CD14-positive monocyte (primary cell): ENCODE measurements around the gene CADM2. TPM values are rescaled to one million over a fixed set of nuclear protein-coding genes. Genes with fewer than 3 reads are reported as not detected.

Experiments used
- DNase-seq, 3 donors: peaks; one replicate each; pipeline ENCODE4 v3.0.0-alpha.2; 2011 to 2022
- H2AFZ ChIP-seq: 2 replicates; pipeline ENCODE4 v1.6.0; 2012; ENCODE audit warnings: mild to moderate bottlenecking, low read depth, low read length, inconsistent platforms; ENCODE audit not compliant: insufficient read depth, poor library complexity, severe bottlenecking
- H3K27ac ChIP-seq, 2 donors: 1 replicate in 1 of 2; 2 replicates in 1 of 2; pipeline ENCODE4 v1.5.1; 2012 to 2013; ENCODE audit warnings: low read length in 2 of 2, control low read depth in 1 of 2, inconsistent platforms in 1 of 2, low read depth in 1 of 2, mild to moderate bottlenecking in 1 of 2
- H3K27me3 ChIP-seq, 2 donors: one replicate each; pipeline versions ENCODE4 v1.6.0 to v1.6.1; 2011 to 2013; ENCODE audit warnings: low read length in 2 of 2; ENCODE audit not compliant: control insufficient read depth in 2 of 2, insufficient read depth in 2 of 2
- H3K36me3 ChIP-seq, 2 donors: replicated peaks in 1 of 2; 1 replicate in 1 of 2; 2 replicates in 1 of 2; pipeline versions ENCODE4 v1.5.1 to v1.6.1; 2012 to 2013; ENCODE audit warnings: low read length in 2 of 2, control low read depth in 1 of 2, inconsistent platforms in 1 of 2, mild to moderate bottlenecking in 1 of 2; ENCODE audit not compliant: insufficient read depth in 2 of 2, control insufficient read depth in 1 of 2
- H3K4me1 ChIP-seq, 2 donors: 1 replicate in 1 of 2; 2 replicates in 1 of 2; pipeline versions ENCODE4 v1.5.1 to v1.6.1; 2012 to 2013; ENCODE audit warnings: low read length in 2 of 2, control low read depth in 1 of 2, inconsistent platforms in 1 of 2, mild to moderate bottlenecking in 1 of 2, moderate library complexity in 1 of 2; ENCODE audit not compliant: insufficient read depth in 2 of 2, control insufficient read depth in 1 of 2
- H3K4me2 ChIP-seq: replicated peaks from 2 replicates; pipeline ENCODE3; 2012; ENCODE audit warnings: low read length, moderate library complexity, mild to moderate bottlenecking; ENCODE audit not compliant: poor library complexity, severe bottlenecking; ENCODE audit errors: extremely low read depth
- H3K4me3 ChIP-seq, 3 experiments: fragments of 200-600 bp in 1 of 3; sonication (generic) in 1 of 3; replicated peaks in 1 of 3; 1 replicate in 2 of 3; 2 replicates in 1 of 3; pipeline ENCODE4 v1.5.1; 2011 to 2013; ENCODE audit warnings: low read length in 3 of 3, mild to moderate bottlenecking in 3 of 3, control low read depth in 2 of 3, low read depth in 2 of 3, inconsistent platforms in 1 of 3, moderate library complexity in 1 of 3
- H3K79me2 ChIP-seq: 2 replicates; pipeline ENCODE4 v1.6.0; 2012; ENCODE audit warnings: mild to moderate bottlenecking, control low read depth, inconsistent platforms, low read length, moderate library complexity; ENCODE audit not compliant: insufficient read depth
- H3K9ac ChIP-seq: 2 replicates; pipeline ENCODE4 v1.6.0; 2017; ENCODE audit warnings: low read length, mild to moderate bottlenecking; ENCODE audit not compliant: insufficient read depth, poor library complexity, severe bottlenecking
- H3K9me3 ChIP-seq, 2 donors: replicated peaks in 1 of 2; 1 replicate in 1 of 2; 2 replicates in 1 of 2; pipeline versions ENCODE4 v1.5.1 to v1.6.1; 2012 to 2013; ENCODE audit warnings: low read length in 2 of 2, control low read depth in 1 of 2; ENCODE audit not compliant: control insufficient read depth in 1 of 2, insufficient read depth in 1 of 2
- H4K20me1 ChIP-seq: 2 replicates; pipeline ENCODE4 v1.6.0; 2012; ENCODE audit warnings: mild to moderate bottlenecking, low read length, control low read depth, moderate library complexity; ENCODE audit not compliant: insufficient read depth
- H3K27ac Mint-ChIP-seq, 7 donors: one replicate each; pipeline ENCODE4 v1.8.0; 2020; ENCODE audit warnings: mild to moderate bottlenecking in 7 of 7, mixed read lengths in 7 of 7, moderate library complexity in 6 of 7, inconsistent platforms in 2 of 7
- H3K27me3 Mint-ChIP-seq, 3 donors: one replicate each; pipeline ENCODE4 v1.8.0; 2021 to 2022; ENCODE audit warnings: low read depth in 3 of 3, mild to moderate bottlenecking in 3 of 3, mixed read lengths in 3 of 3, moderate library complexity in 3 of 3, inconsistent platforms in 1 of 3
- H3K36me3 Mint-ChIP-seq, 2 donors: one replicate each; pipeline ENCODE4 v1.8.0; 2020; ENCODE audit warnings: mixed read lengths in 2 of 2, inconsistent platforms in 1 of 2, mild to moderate bottlenecking in 1 of 2
- H3K4me1 Mint-ChIP-seq: one replicate; pipeline ENCODE4 v1.8.0; 2020; ENCODE audit warnings: mild to moderate bottlenecking, mixed read lengths
- H3K4me3 Mint-ChIP-seq, 2 donors: one replicate each; pipeline ENCODE4 v1.8.0; 2020; ENCODE audit warnings: mild to moderate bottlenecking in 2 of 2, mixed read lengths in 2 of 2, moderate library complexity in 1 of 2
- H3K9me3 Mint-ChIP-seq, 7 donors: one replicate each; pipeline ENCODE4 v1.8.0; 2020 to 2022; ENCODE audit warnings: mixed read lengths in 7 of 7, mild to moderate bottlenecking in 6 of 7, moderate library complexity in 6 of 7, inconsistent platforms in 2 of 7
- WGBS: methylation state at CpG from one replicate; pipeline ENCODE4 v1.1.5; 2013; ENCODE audit warnings: missing lambda C conversion rate; ENCODE audit not compliant: insufficient coverage; 5-methylcytosine and 5-hydroxymethylcytosine counted together
- intact Hi-C, 2 donors: fragments of 100-400 bp; cut with micrococcal nuclease; formaldehyde crosslinking; loops; one replicate each; pipeline versions ENCODE4 v1.15.0 to v1.15.1; 2023
- polyA plus RNA-seq, 3 donors: library from polyadenylated mRNA; depleted of rRNA in 1 of 3; unstranded in 2 of 3; stranded (reverse) in 1 of 3; fragments of 300-500 nt in 2 of 3; fragments of >200 nt in 1 of 3; fragmentation: Illumina TruSeq in 2 of 3; gene quantifications; 1 replicate in 2 of 3; 2 replicates in 1 of 3; pipeline ENCODE4 v1.2.3, GENCODE V29; 2012 to 2021
- TF ChIP-seq, protein P1 (sequence below): fragments of 200-600 bp; IDR thresholded peaks from one replicate; pipeline ENCODE4 v1.8.0; 2022; ENCODE audit warnings: antibody characterized with exemption, mild to moderate bottlenecking

CADM2 gene
- polyA plus RNA-seq, 3 donors = not detected

DNA sequence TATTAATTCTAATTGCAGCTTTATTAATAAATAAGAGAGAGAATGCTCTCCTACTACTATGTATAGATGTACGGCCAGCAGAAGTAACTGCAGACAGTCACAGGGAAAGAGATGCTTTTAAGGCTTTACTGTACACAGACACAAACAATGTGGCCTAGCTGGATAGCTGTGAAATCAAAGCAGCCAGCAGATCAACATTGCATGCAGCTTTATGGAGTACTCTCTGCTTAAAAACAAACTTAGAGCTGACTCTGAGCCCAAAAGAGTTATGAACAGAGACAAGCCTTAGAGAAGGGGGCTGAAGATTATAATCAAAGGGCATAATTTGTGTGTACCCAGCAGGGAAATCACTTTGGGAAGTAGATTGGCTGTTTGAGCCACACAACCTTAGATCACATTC is 47.2 kb downstream of the CADM2 start:
- H3K27ac ChIP-seq = no peak overlapping the region
- H3K36me3 ChIP-seq = no peaks in the 10 kb centered on the region
- no peak overlapping the region for H3K4me3 ChIP-seq
- no peaks in the 10 kb centered on the region for H3K4me1 ChIP-seq
- H3K4me2 ChIP-seq = no peak overlapping the region
- Mint-ChIP-seq H3K4me1 (no peaks in the 10 kb centered on the region), H3K27ac (no peak overlapping the region), H3K36me3 (no peaks in the 10 kb centered on the region), H3K4me3 (no peak overlapping the region), H3K9me3 (no peaks in the 10 kb centered on the region), H3K27me3 (no peaks in the 10 kb centered on the region)
- H3K79me2 ChIP-seq = no peaks in the 10 kb centered on the region
- intact Hi-C loops = no loop called here
- no peaks in the 10 kb centered on the region for H3K27me3 ChIP-seq
- H4K20me1 ChIP-seq = no peaks in the 10 kb centered on the region
- no peak overlapping the region for H3K9ac ChIP-seq
- DNase-seq = no peak
- no CpG with 5 or more reads among the region's 1 CpG for WGBS
- H3K9me3 ChIP-seq = no peaks in the 10 kb centered on the region
- TF ChIP-seq, protein P1, sequence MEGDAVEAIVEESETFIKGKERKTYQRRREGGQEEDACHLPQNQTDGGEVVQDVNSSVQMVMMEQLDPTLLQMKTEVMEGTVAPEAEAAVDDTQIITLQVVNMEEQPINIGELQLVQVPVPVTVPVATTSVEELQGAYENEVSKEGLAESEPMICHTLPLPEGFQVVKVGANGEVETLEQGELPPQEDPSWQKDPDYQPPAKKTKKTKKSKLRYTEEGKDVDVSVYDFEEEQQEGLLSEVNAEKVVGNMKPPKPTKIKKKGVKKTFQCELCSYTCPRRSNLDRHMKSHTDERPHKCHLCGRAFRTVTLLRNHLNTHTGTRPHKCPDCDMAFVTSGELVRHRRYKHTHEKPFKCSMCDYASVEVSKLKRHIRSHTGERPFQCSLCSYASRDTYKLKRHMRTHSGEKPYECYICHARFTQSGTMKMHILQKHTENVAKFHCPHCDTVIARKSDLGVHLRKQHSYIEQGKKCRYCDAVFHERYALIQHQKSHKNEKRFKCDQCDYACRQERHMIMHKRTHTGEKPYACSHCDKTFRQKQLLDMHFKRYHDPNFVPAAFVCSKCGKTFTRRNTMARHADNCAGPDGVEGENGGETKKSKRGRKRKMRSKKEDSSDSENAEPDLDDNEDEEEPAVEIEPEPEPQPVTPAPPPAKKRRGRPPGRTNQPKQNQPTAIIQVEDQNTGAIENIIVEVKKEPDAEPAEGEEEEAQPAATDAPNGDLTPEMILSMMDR = no peak
- H2AFZ ChIP-seq = no peak overlapping the region

DNA sequence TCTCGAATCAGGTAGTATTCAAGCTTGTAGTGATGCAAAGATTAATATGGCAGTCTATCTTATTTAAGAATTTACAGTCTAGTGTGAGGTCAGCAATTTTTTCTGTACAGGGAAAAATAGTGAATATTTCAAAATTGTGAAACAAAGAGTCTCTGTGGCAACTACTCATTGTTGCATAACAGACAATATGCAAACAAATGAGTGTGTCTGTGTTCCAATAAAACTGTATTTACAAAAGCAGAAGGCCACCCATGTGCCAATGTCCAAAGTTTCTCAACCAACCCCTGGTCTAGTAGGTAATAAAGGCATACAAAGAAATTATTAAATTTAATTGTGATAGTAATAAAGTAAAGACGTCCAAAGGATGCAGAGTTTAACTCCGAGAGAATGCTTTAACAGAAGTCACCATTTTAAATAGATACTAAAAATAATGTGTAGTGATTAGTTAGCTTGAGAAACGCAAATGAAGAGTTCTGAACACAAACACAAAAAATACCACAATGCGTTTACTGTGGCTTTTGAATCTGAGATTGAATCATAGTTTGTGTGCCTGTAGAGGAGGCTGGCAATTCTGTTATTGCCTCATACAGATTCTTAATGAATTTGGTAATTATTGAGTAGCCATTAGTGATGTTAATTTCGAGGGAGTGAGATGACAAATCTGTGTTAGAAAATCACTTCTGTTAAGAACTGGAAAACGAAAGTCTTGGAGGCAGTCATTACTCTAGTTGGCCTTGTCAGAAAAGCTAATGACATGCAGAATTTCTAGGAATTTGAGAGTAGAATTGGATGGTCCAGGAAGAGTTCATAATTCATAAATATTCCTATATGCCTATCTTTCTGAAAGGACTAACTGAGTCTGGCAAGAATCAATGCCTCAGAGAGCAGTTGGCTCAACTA is 48.7 kb downstream of the CADM2 start:
- H3K27me3 ChIP-seq = no peaks in the 10 kb centered on the region
- no peak overlapping the region for H3K9ac ChIP-seq
- Mint-ChIP-seq H3K4me3 (no peak overlapping the region), H3K36me3 (no peaks in the 10 kb centered on the region), H3K9me3 (no peaks in the 10 kb centered on the region), H3K27me3 (no peaks in the 10 kb centered on the region), H3K27ac (no peak overlapping the region), H3K4me1 (no peaks in the 10 kb centered on the region)
- intact Hi-C loops = no loop called here
- DNase-seq = no peak
- H3K4me2 ChIP-seq = no peak overlapping the region
- H3K27ac ChIP-seq = no peak overlapping the region
- no peaks in the 10 kb centered on the region for H4K20me1 ChIP-seq
- no peaks in the 10 kb centered on the region for H3K79me2 ChIP-seq
- no peaks in the 10 kb centered on the region for H3K4me1 ChIP-seq
- TF ChIP-seq, protein P1 = no peak
- H3K4me3 ChIP-seq = no peak overlapping the region
- no peak overlapping the region for H2AFZ ChIP-seq
- no peaks in the 10 kb centered on the region for H3K36me3 ChIP-seq
- WGBS = no CpG with 5 or more reads among the region's 7 CpGs
- H3K9me3 ChIP-seq = no peaks in the 10 kb centered on the region
